H1 (cell line): Measurements from ENCODE around the gene TIE1. TPM values are rescaled to one million over a fixed set of nuclear protein-coding genes. Genes with fewer than 3 reads are reported as not detected.

ENCODE experiments used
- HDAC2 ChIP-seq, 2 experiments: fragments of 300-600 bp in 1 of 2; sonication (generic) in 1 of 2; IDR thresholded peaks; 2 replicates each; pipeline ENCODE4 v1.6.1; 2011 to 2012; ENCODE audit warnings: low read depth in 2 of 2, low read length in 2 of 2, mild to moderate bottlenecking in 2 of 2, moderate library complexity in 2 of 2, borderline replicate concordance in 1 of 2, inconsistent platforms in 1 of 2
- JUN ChIP-seq: IDR thresholded peaks from 2 replicates; pipeline ENCODE4 v1.6.1; 2011; ENCODE audit warnings: low read depth, mild to moderate bottlenecking, improper control_type of control experiment, low read length
- JUND ChIP-seq: IDR thresholded peaks from 2 replicates; pipeline ENCODE4 v1.6.1; 2011; ENCODE audit warnings: mild to moderate bottlenecking, improper control_type of control experiment, low read length
- polyA plus RNA-seq, 7 experiments: library from polyadenylated mRNA; depleted of rRNA in 3 of 7; stranded (reverse) in 5 of 7; unstranded in 2 of 7; fragments of >200 nt in 5 of 7; fragments of 200-250 nt in 2 of 7; gene quantifications; 1 replicate in 5 of 7; 2 replicates in 1 of 7; 4 replicates in 1 of 7; pipeline versions ENCODE4 v1.2.1 to v1.2.3, GENCODE V29; 2011 to 2013; ENCODE audit warnings: missing spikeins in 2 of 7, mixed read lengths in 2 of 7
- total RNA-seq: library from RNA; stranded (reverse); fragmentation: NEBNext Ultra II Directional; extraction: Animal tissue kit (Norgen Biotek cat#: 25700); gene quantifications from 2 replicates; pipeline ENCODE4 v1.2.1, GENCODE V29; 2021
- TF ChIP-seq, protein P1 (sequence below), 3 experiments: IDR thresholded peaks; 1 replicate in 2 of 3; 2 replicates in 1 of 3; pipeline versions ENCODE4 v1.5.1 to v1.6.1; 2011; ENCODE audit warnings: low read length in 3 of 3, mild to moderate bottlenecking in 3 of 3, inconsistent platforms in 2 of 3, low read depth in 1 of 3, moderate library complexity in 1 of 3; ENCODE audit not compliant: insufficient read depth in 1 of 3; ENCODE audit errors: control extremely low read depth in 1 of 3
- TF ChIP-seq, protein P2 (sequence below): IDR thresholded peaks from 2 replicates; pipeline ENCODE4 v1.6.1; 2011; ENCODE audit warnings: low read length, improper control_type of control experiment

TIE1 gene
- total and polyA plus RNA-seq, 2 of the 8 experiments (the other 6 are each of a cell fraction or from before 2014, with no cell fraction given) = 0.74 to 2.2 TPM

DNA sequence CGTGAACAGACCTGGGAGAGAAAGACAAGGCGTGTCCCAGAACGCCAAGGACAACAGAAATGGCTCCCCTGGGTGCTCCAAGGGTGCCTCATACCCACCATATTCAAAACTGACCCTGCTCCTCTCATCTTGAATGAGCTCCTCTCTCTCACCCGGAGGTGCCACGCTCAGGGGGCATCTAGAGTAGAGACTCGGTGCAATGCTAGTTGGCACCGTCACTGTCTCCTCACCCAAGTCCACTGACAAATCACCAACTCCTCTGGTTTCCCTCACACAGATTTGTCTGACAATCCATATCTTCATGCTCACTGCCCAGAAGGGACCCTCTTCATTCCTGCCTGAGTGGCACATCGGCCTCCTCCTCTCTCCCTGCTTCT is 26.0 kb upstream of the TIE1 start (continued):
- TF ChIP-seq, protein P1, sequence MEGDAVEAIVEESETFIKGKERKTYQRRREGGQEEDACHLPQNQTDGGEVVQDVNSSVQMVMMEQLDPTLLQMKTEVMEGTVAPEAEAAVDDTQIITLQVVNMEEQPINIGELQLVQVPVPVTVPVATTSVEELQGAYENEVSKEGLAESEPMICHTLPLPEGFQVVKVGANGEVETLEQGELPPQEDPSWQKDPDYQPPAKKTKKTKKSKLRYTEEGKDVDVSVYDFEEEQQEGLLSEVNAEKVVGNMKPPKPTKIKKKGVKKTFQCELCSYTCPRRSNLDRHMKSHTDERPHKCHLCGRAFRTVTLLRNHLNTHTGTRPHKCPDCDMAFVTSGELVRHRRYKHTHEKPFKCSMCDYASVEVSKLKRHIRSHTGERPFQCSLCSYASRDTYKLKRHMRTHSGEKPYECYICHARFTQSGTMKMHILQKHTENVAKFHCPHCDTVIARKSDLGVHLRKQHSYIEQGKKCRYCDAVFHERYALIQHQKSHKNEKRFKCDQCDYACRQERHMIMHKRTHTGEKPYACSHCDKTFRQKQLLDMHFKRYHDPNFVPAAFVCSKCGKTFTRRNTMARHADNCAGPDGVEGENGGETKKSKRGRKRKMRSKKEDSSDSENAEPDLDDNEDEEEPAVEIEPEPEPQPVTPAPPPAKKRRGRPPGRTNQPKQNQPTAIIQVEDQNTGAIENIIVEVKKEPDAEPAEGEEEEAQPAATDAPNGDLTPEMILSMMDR (IDR thresholded peaks at IDR 0.05; ENCODE audit: control extremely low read depth in 1 of 3, insufficient read depth in 1 of 3, low read depth in 1 of 3, low read length in 3 of 3) = no peak
- TF ChIP-seq, protein P2, sequence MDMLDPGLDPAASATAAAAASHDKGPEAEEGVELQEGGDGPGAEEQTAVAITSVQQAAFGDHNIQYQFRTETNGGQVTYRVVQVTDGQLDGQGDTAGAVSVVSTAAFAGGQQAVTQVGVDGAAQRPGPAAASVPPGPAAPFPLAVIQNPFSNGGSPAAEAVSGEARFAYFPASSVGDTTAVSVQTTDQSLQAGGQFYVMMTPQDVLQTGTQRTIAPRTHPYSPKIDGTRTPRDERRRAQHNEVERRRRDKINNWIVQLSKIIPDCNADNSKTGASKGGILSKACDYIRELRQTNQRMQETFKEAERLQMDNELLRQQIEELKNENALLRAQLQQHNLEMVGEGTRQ = no peak
- TF ChIP-seq JUND = no peak
- TF ChIP-seq JUN = no peak
- no peak for TF ChIP-seq HDAC2 (IDR thresholded peaks at IDR 0.05; ENCODE audit: borderline replicate concordance in 1 of 2, low read depth in 2 of 2, low read length in 2 of 2)
